ENCODE results near the gene HPS3.

DNA sequence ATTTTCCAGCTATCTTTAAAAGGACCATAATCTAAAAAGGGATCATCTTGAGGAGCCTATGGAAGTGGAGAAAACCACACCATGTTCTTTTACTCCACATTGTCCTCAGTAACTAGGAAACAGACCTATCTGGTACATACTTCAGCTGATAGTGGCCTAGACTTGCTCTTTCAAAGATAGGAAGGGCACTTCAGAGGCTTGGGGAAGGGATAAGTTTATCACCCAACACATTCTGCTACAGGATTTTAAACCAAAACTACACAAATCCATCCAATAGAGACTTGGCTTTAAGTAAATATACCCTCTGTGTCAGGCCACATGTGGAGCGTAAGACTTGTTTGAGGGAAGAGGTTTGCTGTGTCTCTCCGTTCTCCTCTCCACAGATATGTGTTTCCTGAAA lies 56.8 kb downstream of the HPS3 start:
- TF ChIP-seq POLR2A (IDR thresholded peaks at IDR 0.05): no peak
- TF ChIP-seq, protein P1, sequence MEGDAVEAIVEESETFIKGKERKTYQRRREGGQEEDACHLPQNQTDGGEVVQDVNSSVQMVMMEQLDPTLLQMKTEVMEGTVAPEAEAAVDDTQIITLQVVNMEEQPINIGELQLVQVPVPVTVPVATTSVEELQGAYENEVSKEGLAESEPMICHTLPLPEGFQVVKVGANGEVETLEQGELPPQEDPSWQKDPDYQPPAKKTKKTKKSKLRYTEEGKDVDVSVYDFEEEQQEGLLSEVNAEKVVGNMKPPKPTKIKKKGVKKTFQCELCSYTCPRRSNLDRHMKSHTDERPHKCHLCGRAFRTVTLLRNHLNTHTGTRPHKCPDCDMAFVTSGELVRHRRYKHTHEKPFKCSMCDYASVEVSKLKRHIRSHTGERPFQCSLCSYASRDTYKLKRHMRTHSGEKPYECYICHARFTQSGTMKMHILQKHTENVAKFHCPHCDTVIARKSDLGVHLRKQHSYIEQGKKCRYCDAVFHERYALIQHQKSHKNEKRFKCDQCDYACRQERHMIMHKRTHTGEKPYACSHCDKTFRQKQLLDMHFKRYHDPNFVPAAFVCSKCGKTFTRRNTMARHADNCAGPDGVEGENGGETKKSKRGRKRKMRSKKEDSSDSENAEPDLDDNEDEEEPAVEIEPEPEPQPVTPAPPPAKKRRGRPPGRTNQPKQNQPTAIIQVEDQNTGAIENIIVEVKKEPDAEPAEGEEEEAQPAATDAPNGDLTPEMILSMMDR (IDR thresholded peaks at IDR 0.05): no peak

All from thyroid gland (tissue), 4 donors.